ENCODE results near the gene VPS37D.

- TF ChIP-seq CTCF (conservative IDR thresholded peaks at IDR 0.05; ENCODE audit: low read length) (no peak), EZH2phosphoT487 (IDR thresholded peaks at IDR 0.05; ENCODE audit: borderline replicate concordance) (no peak)
These were observed 48.2 kb downstream of the VPS37D start for GRCh38 chr7:73715648-73716317.
